HG03439 (cell line): ENCODE data around the gene POU3F2.

Experiments used
- ATAC-seq: cut with Tn5 transposase; IDR thresholded peaks from one replicate; pipeline ENCODE4 v1.9.1; 2021; ENCODE audit warnings: mild to moderate bottlenecking, moderate library complexity; ENCODE audit not compliant: unreplicated experiment

The POU3F2 gene

DNA sequence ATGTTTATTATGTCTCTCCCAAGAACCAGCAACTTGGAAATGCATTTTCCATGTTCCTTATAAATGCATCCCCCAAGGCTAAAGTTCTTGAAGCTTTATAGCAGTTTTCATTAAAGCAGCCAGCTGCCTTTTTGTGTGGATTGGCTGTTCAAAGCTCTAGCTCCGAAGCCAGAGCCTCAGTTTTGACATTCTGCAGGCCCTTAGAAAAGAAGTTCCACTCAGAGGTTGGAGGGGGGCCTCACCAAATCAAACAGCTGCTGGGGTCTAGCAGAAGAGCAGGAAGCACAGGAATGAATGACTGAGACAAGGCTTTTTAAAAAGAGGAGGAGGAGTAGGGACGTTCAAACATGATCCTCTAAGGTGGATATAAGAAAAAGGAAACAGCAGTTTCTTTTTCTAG, 4.2 kb upstream of the POU3F2 start:
- no peak for ATAC-seq

DNA sequence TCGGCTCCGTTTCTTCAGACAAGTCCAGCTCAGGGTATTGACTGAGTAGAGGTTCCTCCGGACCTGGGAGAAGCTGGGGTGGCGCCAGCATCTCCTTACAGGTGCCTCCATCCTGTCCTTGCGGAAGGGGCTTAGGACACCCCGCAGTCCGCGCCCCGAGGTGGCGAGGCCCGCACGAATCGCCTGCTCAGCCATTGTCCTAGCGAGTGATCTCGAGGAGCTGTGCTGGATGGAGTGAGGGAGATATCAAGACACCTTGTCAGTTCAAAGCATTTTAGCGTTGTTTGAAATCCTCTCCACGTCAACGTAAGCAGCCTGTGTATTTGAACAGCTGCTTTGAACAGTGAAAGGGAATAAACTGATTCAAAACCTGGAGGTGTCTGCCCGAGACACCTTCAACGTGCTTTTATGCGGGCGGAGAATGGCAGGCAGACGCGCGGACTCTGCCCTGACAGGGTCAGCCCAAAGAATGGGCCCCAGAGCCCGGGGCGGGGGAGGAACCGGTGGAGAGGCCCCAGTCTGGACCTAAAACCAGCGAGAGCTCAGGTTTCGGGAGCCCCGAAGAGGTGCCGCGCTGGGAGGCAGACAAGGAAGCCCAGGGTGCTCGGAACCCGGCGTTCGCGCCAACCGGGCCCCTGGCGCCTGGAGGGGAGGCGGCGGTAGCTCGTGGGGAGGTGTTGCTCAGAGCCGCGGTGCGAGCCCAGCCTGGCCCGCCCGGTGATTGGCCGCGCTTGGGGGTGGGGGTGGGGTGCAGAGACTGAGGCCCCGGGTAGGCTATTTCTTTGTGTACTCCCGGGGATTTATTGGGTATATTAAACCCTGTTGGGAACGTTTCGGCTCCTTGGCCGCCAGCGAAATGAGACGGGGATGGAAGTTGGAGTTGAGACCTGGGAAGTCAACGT, 3.1 kb upstream of the POU3F2 start:
- ATAC-seq, result no peak

DNA sequence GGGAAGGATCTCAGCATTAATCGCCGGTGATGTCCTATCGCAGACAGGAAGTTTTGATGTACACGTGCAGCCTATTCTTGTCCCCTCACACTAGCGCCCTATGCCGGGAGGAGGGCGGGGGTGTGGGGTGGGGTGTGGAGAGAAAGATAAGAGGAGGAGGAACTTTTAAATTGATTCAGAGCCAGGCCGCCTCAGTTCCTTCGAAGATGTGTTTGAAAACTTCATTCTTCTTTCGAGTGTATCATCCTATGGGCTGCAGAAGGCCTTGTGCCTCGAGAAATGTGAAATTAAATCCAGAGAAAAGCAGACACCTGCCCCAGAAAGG, 2.5 kb upstream of the POU3F2 start:
- no peak for ATAC-seq

DNA sequence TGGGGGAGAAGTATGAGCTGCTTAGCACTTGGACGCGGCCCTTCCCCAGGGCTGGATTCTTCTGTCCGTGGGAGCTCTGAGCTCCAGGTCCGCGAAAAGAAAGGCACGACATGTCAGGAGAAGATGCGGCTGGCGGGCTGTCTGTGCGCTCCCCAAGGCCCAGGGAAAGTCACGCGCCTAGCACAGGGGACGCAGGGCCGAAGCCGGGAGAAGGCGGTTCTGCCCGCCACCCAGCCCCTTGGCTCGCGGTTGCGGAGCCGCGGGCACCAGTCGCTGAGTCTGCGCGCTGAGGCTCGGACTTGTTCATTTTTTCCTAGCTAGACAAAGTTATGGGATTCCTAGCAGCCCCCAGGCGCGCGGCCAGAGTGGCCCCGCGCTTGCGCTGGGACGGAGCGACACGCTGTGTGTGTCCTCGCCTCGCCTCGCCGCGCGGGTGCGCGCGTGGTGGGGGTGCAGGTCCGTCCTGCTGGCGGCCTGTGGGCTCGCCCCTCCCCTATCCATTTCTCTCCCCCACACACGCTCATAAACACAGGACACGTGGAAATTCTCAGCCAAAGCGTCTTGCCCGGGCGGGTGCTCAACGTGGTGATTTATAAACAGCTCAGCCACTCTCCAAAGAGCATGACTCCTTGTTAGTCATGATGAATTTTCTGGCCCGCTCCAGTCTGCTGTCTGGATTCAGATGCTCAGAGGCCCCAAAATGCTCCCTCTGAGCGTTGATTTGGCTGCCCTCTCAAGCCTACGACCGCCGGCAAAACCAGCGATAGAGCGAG, 1.9 kb upstream of the POU3F2 start:
- ATAC-seq, result no peak

DNA sequence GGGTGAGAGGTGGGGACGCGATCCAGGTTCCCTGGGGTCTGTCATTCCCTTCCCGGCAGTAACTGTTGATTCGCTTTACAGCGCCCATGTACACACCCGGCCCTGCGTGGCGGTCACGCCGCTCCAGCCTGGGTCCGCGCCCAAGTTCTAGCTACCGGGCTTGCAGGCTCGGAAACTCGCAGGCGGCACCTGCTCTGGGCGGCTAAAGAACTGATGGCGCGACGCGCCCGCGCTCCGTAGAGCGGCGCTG, 1.4 kb upstream of the POU3F2 start:
- ATAC-seq, result no peak

DNA sequence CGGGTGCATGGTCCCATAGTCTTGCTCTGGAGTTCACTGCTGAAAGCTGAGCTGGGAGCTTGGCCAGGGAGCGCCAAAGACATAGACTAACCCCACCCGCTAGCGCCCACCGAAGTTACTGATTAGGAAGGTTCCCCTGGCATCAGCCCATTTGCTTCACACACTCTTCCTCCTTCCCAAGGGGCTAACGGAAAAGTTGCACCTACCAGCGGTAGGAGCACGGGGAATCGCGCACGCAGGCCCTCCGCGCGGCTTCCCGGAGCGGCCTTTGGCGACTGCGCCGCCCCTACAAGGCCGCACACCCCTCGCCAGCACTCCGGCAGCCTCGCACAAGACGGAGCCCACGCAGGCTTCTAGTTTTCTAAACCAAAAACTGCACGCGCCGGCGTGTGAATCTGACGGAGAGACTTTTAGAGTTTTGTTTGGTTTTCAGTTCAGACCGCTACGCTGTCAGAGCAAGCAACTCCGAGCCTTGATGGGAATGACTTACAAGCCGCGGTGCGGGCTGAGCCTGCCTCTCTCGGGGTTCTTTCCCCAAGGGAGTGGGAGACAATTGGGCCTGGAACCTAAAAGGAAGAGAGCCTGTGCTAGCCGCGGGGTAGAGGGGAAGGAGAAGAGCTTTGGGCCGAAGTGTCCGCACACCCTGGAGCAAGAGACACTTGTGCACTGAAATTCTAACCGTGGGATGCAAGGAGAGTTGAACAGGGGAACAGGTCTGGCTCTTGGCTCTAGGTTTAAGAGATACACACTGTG, 891 bp upstream of the POU3F2 start:
- no peak for ATAC-seq

DNA sequence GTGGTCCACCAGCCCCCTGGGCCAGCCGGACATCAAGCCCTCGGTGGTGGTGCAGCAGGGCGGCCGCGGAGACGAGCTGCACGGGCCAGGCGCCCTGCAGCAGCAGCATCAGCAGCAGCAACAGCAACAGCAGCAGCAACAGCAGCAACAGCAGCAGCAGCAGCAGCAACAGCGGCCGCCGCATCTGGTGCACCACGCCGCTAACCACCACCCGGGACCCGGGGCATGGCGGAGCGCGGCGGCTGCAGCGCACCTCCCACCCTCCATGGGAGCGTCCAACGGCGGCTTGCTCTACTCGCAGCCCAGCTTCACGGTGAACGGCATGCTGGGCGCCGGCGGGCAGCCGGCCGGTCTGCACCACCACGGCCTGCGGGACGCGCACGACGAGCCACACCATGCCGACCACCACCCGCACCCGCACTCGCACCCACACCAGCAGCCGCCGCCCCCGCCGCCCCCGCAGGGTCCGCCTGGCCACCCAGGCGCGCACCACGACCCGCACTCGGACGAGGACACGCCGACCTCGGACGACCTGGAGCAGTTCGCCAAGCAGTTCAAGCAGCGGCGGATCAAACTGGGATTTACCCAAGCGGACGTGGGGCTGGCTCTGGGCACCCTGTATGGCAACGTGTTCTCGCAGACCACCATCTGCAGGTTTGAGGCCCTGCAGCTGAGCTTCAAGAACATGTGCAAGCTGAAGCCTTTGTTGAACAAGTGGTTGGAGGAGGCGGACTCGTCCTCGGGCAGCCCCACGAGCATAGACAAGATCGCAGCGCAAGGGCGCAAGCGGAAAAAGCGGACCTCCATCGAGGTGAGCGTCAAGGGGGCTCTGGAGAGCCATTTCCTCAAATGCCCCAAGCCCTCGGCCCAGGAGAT, 1.0 kb downstream of the POU3F2 start:
- ATAC-seq, result no peak

DNA sequence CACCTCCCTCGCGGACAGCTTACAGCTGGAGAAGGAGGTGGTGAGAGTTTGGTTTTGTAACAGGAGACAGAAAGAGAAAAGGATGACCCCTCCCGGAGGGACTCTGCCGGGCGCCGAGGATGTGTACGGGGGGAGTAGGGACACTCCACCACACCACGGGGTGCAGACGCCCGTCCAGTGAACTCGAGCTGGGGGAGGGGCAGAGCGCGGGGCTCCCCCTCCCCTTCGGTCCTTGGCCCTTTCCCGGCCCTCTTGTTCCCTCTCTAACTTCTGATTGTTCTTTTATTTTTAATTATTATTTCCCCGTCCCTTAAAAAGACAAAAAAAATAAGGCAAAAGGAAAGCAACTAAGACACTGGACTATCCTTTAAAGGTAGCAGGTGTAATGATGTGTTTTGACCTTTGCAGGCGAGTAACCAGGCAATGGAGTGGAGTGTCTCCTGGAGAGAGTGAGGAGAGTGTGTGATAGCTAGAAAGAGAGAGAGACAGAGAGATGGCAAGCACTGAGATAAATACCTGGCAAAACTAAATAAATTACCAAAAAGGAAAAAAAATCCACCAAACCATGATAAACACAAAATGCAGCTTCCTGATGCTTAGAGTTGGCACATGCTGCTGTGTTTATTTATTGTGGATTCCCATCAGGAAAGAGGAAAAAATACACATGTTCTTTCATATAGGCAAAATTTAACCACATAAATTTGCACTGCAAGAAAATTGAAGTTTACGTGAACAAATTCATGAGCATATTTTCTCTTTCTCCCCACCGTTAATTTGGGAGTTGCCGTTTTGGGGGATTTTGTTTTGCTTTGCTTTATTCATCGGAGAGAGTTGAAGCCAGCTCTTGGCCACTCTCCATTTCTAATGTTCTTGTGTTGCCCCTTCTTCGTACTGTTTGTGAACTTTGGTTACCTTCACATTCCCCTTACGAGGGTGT, 1.9 kb downstream of the POU3F2 start:
- ATAC-seq, result no peak

DNA sequence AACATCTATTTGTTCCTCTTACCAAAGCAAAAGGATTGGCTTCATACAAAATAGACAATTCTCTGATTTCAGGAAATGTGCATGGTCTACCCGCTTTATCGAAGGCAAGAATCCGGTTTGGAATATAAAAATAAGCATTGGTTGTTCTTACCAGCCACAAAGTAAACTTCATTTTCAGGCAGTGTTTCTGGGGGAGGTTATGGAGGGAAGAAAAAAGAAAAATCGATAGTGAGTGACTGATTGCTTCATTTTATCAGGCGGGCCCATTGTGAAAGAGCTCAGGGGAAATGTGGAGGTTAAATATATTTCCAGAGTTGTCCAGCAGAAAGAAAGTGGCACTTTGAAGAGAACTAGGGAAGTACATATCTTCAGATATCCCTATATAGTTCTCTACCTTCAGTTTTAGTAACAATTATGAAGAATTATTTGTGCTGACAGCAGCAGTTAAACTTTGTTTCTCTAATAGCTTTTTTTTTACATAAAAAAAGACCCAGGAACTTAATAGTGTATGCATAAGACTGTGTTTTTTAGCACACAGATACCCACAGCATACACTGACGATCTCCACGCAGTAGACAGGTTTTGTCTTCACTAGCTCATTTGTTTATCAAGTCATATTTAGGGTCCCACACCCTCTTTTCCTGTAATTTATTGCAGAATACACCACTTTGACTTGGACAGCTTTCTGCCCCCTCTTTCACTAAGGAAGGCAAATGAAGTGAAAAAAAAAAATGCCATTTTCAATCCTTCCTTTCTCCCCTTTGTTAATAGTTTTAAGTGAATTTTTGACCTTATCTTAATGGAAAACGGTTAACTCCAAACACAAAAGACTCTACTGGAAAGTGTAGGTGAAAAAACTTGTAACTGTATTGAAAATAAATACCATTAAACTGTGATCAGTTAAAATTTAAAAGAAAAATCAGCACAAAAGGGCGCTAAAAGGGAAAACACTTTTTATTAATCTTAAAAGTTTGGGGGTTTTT, 2.9 kb downstream of the POU3F2 start:
- no peak for ATAC-seq

DNA sequence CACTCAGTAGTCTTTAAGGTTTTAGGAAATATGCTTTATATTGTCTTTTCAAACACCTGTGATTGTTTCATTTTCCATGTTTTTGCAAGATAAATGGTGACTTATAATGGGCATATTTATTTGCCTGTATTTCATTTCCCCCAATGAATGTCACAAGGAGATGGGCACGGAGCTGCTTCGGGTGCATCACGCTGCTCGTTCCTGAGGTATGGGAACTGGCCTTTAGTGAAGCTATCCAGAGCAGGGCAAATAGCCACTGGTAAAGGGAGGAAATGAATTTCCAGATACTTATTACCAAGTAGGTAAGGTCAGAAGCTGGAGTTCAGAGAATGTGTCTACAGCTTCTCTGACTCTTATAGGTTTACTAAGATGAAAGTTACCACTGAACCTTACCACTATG, 3.7 kb downstream of the POU3F2 start:
- ATAC-seq, result no peak

DNA sequence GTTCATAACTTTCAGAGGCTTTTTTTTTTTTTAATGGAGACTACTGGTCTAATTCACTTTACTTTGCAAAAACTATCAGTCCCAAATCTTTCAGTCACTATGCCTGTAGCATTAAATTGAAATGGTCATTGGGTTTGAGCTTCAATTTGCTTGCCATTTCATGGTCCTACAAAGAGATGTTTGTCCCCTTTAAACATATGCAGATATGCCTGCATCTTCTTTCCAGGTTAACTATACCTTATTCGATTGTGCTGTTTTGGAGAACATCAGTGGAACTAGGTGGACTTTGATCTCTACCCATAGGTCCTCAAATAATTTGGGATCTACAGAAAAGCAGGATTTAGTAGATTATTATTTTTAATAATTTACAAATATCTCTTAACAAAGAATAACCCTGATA, 4.6 kb downstream of the POU3F2 start:
- no peak for ATAC-seq

DNA sequence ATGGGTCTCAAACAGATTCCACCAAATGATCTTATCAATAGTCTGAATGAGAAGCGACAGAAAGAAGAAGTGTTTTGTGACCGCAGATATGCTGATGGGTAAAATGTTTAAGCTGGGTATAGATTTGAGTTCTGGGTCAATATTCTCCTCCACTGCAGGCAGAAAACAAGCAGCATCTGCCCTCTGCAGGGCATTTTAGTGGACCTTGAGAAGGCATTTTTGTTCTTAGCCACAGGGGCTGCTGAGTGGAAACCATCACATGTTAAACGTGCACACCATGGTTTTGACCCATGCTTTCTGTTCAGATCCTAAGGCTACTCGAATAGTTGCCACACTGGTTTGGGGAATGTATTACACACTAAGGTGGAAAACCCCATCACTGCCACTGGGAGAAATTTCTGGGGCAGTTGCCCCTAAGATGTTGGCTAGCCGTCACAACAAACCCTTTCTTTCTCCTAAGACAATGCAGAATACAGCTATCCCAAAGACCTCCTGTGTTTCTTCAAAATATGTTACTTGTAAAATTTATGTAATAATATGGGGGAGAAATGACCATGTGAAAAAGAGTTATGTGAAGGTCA, 5.5 kb downstream of the POU3F2 start:
- ATAC-seq, result no peak

DNA sequence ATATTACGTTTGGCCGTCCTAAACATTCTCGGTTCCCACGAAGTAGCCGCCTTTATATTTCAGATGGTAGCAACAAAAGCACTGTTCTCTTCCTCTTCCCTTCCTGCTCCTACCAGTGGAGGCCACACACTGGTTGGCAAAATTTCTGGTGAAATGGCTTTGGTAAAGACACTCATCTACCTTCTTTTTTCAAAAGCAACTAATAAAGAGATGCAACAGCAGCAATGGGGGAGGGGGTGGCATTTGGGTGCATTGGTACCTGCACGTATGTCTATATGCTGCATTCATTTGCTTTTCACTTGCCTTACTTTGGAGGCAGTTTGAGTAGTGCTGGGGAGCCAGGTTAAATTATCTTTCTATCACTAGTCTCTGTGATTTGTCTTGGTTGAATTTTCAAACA, 6.0 kb downstream of the POU3F2 start:
- no peak for ATAC-seq

DNA sequence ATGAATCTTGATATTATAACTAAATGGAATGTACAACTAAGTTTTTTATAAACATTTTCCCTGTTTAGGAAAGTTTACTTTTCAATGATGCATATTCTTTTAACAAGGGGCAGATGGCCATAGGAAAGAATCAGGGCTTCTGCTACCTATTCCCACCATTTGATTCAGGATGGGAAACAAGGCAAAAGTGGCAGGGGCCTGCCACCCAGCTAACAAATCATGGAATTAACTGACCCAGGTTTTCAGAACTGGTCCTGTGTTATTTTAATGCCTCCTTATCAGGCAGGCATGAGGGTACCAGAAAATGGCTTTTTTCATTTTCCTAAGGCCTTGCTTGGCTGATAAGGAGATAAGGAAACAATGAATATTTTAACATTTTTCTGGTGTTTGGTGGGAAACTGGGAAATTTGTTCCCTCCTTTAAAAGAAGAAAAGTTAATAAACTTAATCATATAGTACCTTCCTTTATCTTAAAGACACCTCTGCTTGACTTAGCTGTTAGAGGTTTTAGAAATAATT, 6.7 kb downstream of the POU3F2 start:
- ATAC-seq, result no peak

DNA sequence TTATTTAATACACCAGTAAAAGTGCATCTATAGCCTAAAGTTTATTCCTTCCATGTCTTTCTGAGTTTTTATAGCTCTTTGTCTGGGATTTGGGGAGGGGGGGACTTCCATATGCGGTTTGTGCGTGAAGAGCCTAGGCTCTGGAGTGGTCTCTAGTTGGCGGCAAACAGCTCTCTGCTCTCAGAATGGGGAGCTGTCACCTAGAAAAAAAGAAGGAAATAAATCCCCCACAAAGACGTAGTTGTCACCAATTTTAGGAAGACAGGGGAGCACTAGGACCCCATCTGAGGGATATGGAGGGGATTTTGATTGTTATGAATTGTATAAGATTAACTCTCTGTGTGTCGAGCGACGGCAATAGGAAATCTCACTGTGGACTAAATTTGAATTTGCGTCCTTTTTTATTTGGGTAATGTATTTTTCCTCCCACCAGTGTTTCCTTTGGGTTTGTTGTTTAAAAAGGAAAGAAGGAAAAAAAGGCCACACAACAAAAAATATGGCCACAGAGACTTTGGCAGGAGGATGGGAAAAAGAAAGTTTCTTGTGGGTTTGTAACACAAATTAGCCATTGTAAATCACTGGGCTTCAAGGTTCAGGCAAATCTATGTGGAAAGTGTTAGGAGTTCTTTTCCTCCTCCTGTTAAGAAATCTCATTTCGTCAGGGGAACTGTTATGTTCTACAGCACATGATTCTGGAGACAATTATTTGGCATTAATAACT, 7.4 kb downstream of the POU3F2 start:
- no peak for ATAC-seq

DNA sequence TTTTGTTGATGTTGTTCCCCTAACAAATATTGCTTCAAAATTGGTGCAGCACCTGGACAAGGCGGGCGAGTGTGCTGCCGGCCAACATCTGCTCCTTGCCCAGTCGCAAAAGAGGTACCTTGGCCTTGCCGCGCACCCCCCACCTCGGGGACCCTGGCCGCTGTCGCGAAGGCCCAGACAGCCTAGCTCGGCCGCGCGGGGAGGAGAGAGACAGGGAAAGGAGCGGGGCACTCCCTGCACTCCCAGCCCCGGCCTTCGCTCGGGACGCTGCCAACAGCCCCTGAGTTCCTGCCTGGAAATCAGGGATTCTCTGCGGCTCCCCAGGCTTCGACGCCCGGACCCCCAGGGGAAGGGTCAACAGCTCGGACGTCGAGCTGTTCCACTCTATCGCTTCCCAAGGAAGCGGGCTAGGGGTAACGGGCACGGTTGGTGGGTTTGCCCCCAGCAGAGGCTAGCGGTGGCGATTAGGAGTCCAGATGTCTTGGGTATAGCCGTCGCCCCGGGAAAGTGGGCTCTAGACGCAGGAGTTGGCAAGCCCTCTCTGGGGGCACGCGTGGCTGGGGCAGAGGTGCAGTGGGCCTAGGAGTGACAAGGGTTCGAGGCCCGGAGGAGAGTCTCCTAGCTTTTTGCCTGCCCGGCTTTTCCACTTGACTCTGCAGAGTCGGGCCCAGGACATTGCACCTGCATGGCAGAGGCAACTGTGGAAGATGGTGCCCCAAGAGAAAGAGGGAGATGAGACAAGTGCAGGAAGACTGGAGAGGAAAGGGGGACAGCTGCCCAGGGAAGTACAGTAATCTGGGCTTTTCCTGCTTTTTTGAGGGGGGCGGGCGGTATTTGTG, 8.2 kb downstream of the POU3F2 start:
- no peak for ATAC-seq
